NCI-H82 (cell line): ENCODE results near the gene UBXN10.
A peak's percentile ranks its signal among the peaks of the same experiment; 100 is the strongest.

Source experiments
- DNase-seq: peaks from one replicate; lab custom pipeline; 2025; lab: John Stamatoyannopoulos, UW

The UBXN10 gene

GRCh38 chr1:20185834-20186782 is at the start of gene UBXN10, which contains the start of gene PLA2G2C:
Gene UBXN10, plus strand, starts transcription at chr1:20186096. Its CDS starts 4,466 bp downstream, at chr1:20190562.
Gene PLA2G2C, minus strand, starts transcription at chr1:20186518. Its CDS starts 9,155 bp downstream, at chr1:20177363.
- peak; percentile 90 for DNase-seq

- DNase-seq: no peak
Observed at GRCh38 chr1:20136249-20136648, 49.6 kb upstream of the UBXN10 start.

GRCh38 chr1:20137055-20137454 is 48.8 kb upstream of the UBXN10 start:
- no peak for DNase-seq

GRCh38 chr1:20137604-20138003 is 48.3 kb upstream of the UBXN10 start:
- no peak for DNase-seq

- no peak for DNase-seq
Observed at GRCh38 chr1:20138346-20138745, 47.5 kb upstream of the UBXN10 start.

- no peak for DNase-seq
Observed at GRCh38 chr1:20138961-20139550, 46.8 kb upstream of the UBXN10 start, which contains the start of gene PLA2G2F. Gene PLA2G2F, plus strand, starts transcription at chr1:20139323. Its CDS starts 105 bp downstream, at chr1:20139428.

- DNase-seq: no peak
Observed at GRCh38 chr1:20139776-20140612, 45.9 kb upstream of the UBXN10 start.

- no peak for DNase-seq
Observed at GRCh38 chr1:20141001-20141400, 44.9 kb upstream of the UBXN10 start.

GRCh38 chr1:20141466-20141865 is 44.4 kb upstream of the UBXN10 start:
- no peak for DNase-seq

GRCh38 chr1:20142001-20142710 is 43.7 kb upstream of the UBXN10 start:
- no peak for DNase-seq

GRCh38 chr1:20143318-20143717 is 42.6 kb upstream of the UBXN10 start:
- DNase-seq: no peak

- no peak for DNase-seq
Observed at GRCh38 chr1:20143734-20144565, 41.9 kb upstream of the UBXN10 start.

- DNase-seq: no peak
Observed at GRCh38 chr1:20147846-20148570, 37.9 kb upstream of the UBXN10 start.

GRCh38 chr1:20148571-20149500 is 37.1 kb upstream of the UBXN10 start:
- no peak for DNase-seq

- DNase-seq: no peak
Observed at GRCh38 chr1:20149601-20150325, 36.1 kb upstream of the UBXN10 start.

- DNase-seq: no peak
Observed at GRCh38 chr1:20150326-20150705, 35.6 kb upstream of the UBXN10 start.

- DNase-seq: no peak
Observed at GRCh38 chr1:20150969-20151368, 34.9 kb upstream of the UBXN10 start.
